ENCODE data around the gene SIAH2.

Gene SIAH2

GRCh38 chr3:150733373-150733935, 29.5 kb downstream of the SIAH2 start:
- no peak for DNase-seq

GRCh38 chr3:150729682-150730360, 33.1 kb downstream of the SIAH2 start:
- no peak for DNase-seq

GRCh38 chr3:150727653-150728502, 35.1 kb downstream of the SIAH2 start:
- DNase-seq: no peak

GRCh38 chr3:150725548-150725947, 37.4 kb downstream of the SIAH2 start:
- DNase-seq: no peak

- DNase-seq: no peak
Observed at GRCh38 chr3:150723946-150724345, 39.0 kb downstream of the SIAH2 start.

GRCh38 chr3:150722267-150722666, 40.7 kb downstream of the SIAH2 start:
- DNase-seq: no peak

- no peak for DNase-seq
Observed at GRCh38 chr3:150721285-150722130, 41.5 kb downstream of the SIAH2 start.

GRCh38 chr3:150720444-150720843, 42.5 kb downstream of the SIAH2 start:
- DNase-seq: no peak

GRCh38 chr3:150710097-150710496, 52.9 kb downstream of the SIAH2 start:
- no peak for DNase-seq

- peak; percentile 91 for DNase-seq
Observed at GRCh38 chr3:150703756-150704344, 59.1 kb downstream of the SIAH2 start, which contains the start of gene ERICH6. Gene ERICH6 (minus strand): TSS chr3:150703920. CDS start chr3:150703898, 22 bp downstream.

- DNase-seq: no peak
Observed at GRCh38 chr3:150703299-150703755, 59.6 kb downstream of the SIAH2 start.

GRCh38 chr3:150699068-150699639, 63.8 kb downstream of the SIAH2 start:
- DNase-seq: no peak

GRCh38 chr3:150697646-150698045, 65.3 kb downstream of the SIAH2 start:
- no peak for DNase-seq

GRCh38 chr3:150691414-150692040, 71.4 kb downstream of the SIAH2 start:
- no peak for DNase-seq
